Glomerular endothelial cell (primary cell): ENCODE measurements around the gene CHST3. TPM values are rescaled to one million over a fixed set of nuclear protein-coding genes. Genes with fewer than 3 reads are reported as not detected.

Experiments
- DNase-seq: peaks from one replicate; pipeline ENCODE4 v3.0.0-alpha.2; 2011; ENCODE audit warnings: low read depth, low spot score; ENCODE audit errors: extremely low read depth
- total RNA-seq: library from RNA; depleted of rRNA; stranded (reverse); fragments of >200 nt; gene quantifications from 2 replicates; pipeline ENCODE4 v1.2.3, GENCODE V29; 2015

Gene CHST3
- total RNA-seq, 1 donor from 2014 or later = 10.6 TPM

DNA sequence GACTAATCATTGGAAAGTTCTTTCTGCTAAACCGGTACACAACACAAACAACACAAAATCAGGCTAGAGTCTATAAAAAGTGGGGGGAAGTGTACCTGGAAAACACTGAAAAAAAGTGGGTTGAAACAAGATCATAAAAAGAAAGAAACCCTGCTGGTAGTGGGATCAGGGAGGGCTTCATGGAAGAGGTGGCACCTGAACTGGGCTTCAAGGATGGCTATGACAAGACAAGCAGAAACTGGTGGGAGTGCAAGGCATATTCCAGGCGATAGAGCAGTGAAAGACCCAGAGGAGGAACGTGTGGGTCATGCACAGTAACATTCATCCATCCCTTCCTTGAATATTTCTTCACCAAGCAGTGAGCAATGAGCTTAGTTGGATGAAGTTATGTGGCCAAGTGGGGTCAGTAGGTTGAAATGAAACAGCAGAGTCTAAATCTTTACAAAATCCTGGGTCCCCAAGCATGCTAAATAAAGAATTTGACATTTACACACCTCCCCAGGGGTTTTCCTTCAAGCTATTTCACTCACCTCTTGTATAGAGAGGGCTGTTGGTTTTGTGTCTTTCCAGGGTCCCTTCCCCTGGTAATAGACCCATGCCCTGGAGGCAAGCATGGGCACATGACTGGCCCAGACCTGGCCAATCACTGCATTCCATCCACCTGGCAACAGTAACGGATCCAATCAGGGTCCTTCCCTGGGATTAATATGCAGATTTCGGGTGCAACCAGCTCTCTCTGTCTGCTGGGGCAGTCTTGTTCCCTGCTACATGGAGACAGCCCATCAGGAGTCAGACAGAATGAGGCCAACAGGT is 86.0 kb downstream of the CHST3 start:
- DNase-seq = no peak

DNA sequence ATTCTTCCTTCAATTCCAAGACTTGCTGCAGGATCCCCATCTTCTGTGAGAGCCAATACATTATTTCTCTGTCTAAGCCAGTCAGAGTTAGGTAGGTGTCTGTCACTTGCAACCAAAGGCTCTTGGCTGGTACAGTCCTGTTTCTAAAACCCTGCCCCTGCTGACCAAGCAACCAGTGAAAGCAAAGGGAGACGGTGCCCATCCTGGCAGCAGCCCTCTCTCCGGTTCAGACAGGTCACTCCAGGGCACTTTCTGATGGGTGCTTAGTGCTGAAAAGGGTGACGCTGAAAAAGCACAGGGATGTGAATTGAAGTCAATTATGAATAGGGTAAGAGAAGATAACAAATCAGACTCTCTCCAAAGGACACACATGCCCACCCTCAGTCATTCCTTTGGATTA is 86.7 kb downstream of the CHST3 start:
- no peak for DNase-seq

DNA sequence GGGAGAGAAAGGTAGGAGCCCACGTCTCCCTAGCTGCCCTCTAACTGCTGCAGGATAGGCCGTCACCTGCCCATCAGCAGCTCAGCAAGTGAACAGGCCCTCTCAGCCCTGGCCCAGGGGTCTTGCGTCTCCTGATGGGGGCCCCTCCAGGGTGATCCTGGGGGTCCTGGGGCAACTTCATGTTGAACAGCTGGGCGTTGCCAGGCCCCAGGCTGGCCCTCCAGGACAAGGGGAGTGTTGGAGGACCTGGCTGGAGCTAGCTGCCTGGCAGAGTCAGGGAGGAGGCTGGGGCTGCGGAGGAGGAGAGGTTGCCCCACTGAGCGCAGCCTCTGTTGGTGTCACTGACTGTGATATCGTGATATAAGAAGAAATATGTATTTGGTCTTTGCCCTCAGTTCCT is 89.5 kb downstream of the CHST3 start:
- DNase-seq = no peak

DNA sequence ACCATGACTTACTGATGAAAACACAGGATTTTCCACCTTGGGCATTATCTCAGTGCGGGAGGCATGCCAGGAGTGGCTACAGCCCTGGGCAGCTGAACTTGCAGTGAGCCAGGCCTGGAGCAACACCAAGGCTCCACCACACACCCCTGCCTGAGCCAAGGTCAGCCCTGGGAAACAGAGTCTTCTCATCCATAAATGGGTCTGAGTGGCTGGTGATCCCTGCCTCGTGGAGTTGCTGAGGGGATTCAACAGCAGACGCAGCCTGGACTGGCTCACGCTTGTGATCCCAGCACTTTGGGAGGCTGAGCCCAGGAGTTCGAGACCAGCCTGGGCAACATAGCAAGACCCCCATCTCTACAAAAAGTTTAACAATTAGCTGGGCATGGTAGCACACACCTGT is 91.9 kb downstream of the CHST3 start:
- DNase-seq = no peak

DNA sequence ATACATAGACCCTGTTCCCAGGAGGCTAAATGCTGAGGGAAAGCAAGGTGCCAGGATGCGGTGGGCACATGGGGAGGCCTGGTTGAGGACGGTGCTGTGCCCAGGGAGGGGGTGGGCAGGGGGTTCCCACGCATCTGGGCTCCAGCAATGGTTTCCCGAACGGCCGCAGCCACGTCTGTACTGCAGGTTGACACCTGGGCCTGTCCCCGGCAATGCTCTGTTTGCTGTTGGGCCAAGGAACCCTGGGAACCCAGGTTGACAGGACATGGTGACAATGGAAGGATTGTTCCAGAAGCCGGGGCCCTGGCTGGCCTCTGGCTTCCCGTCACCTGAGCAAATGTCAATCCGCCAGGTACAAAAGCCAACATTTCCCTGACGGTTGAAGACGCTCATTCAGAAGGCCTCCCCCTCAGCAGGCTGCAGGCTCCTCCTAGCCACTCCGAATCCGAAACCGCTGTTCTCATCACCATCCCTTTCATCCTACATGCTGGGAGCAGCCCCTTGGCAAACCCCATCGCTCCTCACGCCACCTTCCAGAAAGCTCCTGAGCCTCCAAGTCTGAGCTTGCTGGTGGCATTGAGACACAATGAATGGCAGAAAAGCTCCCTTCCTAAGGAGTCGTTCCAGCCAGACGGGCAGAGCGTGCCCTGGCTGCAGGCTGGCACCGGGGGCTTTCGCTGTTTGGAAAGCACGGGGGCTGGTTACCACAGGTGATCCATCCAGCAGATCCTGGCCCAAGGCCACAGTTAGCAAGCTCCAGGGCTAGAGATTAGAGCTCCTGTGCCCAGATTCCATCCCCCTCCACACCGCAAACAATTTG is 92.9 kb downstream of the CHST3 start:
- no peak for DNase-seq

DNA sequence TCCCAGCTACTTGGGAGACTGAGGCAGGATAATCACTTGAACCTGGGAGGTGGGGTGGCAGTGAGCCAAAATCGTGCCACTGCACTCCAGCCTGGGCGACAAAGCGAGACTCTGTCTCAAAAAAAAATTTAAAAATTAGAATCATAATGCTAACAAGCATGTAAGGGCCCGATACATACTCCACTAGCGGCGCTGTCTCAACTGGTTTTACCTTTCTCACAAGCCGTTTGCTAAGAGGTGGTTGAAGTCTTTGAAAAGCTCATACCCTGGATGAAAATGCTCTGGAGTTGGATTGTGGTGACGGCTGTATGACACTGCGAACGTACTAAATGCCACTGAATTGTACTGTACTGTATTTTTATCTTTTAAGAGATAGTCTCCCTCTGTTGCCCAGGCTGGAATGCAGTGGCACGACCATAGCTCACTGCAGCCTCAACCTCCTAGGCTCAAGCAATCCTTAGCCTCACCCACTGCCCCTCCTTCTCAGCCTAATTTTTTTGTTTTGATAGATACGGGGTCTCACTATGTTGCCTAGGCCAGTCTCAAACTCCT is 94.2 kb downstream of the CHST3 start:
- DNase-seq = no peak

DNA sequence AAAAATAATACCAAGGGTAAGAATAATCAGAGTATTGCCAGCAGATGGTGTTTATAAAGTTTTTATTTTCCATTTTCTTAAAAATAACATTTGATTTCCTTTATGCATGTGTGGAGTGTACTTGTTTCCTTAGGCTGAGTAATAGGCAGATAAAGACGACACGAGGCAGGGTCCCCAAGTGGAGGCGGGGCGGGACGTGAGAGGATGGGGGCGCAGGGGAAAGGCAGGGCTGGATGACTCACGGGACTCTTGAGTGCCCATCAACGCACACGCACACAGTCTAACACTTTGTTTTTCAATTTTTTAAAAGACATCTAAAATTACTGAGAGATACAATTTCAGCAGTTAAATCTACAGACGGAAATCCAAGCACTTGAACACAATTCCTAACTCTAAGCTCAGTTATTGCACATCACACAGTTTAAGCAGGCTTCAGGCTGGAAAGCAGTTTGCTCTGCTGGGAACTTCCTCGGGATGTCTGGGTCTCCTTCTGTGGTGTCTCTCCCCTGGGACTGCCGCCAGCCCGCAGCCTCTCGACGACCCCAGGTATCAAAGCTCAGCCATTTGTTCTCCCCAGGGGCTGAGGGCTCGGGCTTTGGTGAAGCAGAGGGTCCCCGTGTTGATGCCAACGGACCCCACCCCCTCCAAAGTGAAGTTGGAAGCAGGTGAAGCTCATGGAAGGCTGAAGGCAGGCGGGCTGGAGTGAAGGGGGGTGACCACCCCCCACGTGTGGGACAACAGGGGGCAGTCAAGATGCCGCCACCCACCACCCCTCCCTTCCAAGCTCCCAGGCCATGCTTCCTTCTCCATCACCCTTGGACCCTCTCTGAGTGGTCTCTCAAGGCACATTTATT is 95.0 kb downstream of the CHST3 start:
- no peak for DNase-seq

DNA sequence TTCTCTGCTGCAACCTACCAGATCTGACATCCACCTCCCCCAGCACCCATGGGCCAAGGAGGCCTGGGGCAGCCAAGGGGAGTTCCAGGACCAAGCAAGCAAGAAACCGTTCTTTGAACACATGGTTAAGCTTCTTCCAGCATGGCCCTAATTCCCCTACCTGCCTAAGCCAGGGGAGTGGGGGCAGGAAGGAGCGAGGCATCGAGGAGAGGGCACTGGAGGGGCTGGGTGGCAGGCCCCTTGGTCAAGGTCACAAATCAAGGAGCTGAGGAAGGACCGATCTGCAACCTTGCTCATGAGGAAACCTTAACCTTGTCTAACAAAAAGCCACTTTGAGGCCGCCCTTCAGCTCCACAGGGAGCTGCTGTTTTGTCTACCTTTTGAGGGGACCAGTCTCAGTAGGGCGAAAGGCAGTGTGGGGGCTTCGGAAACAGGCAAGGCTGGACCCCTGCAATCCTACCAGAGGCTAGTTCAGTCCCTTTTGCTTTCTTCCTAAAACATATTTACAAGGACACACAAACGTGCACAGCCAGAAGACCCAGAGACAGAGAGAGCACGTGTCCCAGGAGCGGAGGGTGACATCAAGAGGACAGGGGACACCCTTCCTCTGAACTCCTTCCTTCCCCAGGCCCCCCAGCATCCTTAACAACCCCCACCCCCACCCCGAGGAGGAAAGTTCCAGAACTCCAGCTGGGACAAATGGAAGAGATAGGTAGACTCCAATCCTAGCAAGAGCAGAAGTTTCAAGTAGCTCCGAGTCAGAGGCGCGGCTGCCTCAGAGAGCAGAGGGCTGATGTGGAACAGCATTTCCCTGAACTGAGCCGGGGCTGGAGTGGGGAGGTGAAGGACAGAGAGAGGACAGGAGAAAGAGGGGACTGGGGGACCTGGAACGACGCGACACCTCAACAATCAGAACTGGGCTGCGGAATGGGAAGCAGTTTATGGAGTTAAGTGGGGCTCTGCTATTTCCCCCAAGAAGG is 95.9 kb downstream of the CHST3 start:
- no peak for DNase-seq

DNA sequence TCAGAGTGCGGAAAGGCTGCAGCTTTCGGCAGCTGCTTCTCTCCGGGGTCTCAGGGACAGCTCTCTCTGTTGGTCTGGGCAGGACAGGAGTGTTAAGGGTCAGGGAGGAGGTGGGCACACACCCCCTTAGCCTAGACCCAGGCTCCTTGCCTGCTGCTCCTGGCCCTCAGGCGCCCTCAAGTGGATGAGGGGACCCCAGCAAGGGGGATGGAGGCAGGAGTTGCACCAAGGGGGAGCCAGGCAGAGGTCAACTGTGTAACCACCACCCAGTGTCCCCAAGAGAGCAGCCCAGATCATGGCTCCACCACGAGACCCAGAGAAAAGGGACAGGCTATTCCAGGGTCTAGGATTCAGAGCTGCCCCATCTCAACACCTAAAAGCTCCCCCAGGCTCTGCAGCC is 97.3 kb downstream of the CHST3 start:
- DNase-seq = no peak

DNA sequence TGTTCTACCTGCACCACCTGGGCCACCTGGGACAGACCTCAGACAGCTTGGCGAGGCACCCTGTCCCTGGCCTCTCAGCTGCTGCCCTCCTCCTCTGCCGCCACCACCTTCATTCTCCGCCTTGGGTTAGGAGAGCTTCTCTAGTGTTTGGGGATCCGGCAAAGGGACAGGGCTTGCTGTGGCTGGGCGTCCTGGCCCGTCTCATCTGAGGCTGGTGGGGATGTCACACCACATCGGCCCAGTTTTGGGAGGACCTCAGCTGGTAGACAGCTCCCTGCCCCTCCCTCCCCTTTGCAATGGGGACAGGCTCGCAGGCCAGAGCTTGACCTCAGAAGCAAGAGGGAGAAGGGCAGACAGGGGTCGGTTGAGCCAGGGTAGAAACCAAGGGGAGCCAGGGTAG is 97.7 kb downstream of the CHST3 start:
- no peak for DNase-seq

DNA sequence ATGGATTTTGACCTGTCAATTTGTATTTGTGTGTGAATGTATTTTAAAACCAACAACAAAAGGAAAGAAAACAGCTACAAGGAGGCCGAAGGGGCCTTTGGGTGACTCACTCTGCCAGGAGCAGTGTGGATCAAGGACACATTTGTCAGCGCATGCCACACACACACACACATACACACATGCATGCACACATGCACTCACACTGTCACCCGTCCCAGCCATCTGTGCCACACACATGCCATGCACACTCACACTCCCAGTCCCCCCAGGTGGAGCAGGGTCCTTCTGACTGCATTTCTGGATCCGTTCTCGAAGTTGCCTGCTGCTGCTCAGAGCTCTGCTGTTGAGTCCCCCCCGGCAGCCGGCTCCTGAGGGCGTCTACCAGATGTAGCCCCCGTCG is 98.2 kb downstream of the CHST3 start:
- no peak for DNase-seq

Other genes with a start within 250 kb of the CHST3 start
- not detected in 2 replicates for gene C10orf105, start 244.6 kb upstream of the CHST3 start, total RNA-seq
- gene VSIR, start 190.9 kb upstream of the CHST3 start, total RNA-seq = 14.9 and 53.8 TPM in 2 replicates
- gene PSAP, start 113.1 kb upstream of the CHST3 start, total RNA-seq = 1,624 and 1,972 TPM in 2 replicates
- gene SPOCK2, start 124.2 kb downstream of the CHST3 start, total RNA-seq = 0.41 and 3.9 TPM in 2 replicates